Lower leg skin (tissue), 4 donors: ENCODE results near the gene OLIG3. TPM values are rescaled to one million over a fixed set of nuclear protein-coding genes. Genes with fewer than 3 reads are reported as not detected.

Experiments
- DNase-seq, 2 donors: peaks; one replicate each; pipeline ENCODE4 v3.0.0-alpha.2; 2019; ENCODE audit warnings: low spot score in 2 of 2
- H3K4me3 ChIP-seq: fragments of 200-600 bp; sonication (generic); 2 replicates; pipeline ENCODE4 v1.5.1; 2017; ENCODE audit warnings: mild to moderate bottlenecking, low read depth; ENCODE audit not compliant: poor library complexity, severe bottlenecking
- CTCF ChIP-seq, 3 donors: fragments of 450-650 bp; IDR thresholded peaks; one replicate each; pipeline ENCODE4 v1.5.1; 2016; ENCODE audit warnings: antibody characterized with exemption in 3 of 3, mild to moderate bottlenecking in 3 of 3, moderate library complexity in 2 of 3
- POLR2A ChIP-seq, 2 donors: fragments of 450-650 bp; IDR thresholded peaks; one replicate each; pipeline ENCODE4 v1.6.1; 2016 to 2017; ENCODE audit warnings: antibody characterized with exemption in 2 of 2, mild to moderate bottlenecking in 1 of 2, moderate library complexity in 1 of 2
- WGBS, 2 donors: methylation state at CpG; one replicate each; pipeline ENCODE4 v1.1.5; 2018; 5-methylcytosine and 5-hydroxymethylcytosine counted together
- intact Hi-C: fragments of 100-400 bp; cut with DNase I; formaldehyde crosslinking; loops from one replicate; pipeline ENCODE4 v1.15.0; 2023; ENCODE audit warnings: low total_unique reads
- total RNA-seq, 4 donors: library from RNA; depleted of rRNA; stranded (reverse); fragments of >200 nt; gene quantifications; one replicate each; pipeline ENCODE4 v1.1.0, GENCODE V29; 2016

OLIG3 gene
- total RNA-seq, 4 donors from 2014 or later = 0.10 TPM; not detected in 3

DNA sequence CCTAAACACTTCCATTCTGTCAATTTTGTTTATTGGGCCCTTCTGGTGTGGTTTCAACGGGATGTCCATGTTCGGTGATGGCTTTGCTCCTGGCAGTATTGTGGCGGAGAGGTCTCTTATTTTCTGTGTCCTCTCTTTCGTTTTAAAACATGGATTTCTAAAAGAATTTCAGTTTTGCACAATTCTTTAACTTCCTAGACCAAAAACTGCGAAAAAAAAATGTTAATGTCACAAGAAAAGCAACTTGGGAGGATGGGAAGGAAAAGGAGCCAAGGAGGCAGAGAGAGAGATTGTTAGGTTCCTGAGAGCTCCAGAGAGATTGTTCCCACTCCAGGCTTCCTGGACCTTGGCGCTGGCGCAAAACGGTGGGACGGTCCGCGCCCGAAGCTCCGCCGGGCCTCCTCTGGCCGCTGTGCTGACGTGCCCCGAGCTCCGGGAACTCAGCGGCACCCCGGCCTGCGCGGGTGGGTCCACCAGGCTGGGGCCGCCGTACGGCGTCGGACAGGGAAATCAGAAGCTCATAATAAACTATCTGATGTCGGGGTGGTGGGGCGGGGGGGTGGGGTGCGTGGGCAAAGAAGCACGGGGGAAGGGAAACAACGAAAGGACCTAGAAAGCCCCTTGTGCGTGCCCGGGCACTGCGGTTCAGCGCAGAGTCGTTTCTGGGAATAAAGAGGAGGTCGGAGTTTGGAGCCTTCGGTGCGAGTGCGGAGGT is 951 bp upstream of the OLIG3 start:
- WGBS, 2 donors = 8 to 12% methylated on average over 40 to 41 of the region's 41 CpGs
- no peak for DNase-seq
- intact Hi-C loops = no loop called here
- TF ChIP-seq CTCF (IDR thresholded peaks at IDR 0.05) (no peak), POLR2A (IDR thresholded peaks at IDR 0.05) (no peak)
- H3K4me3 ChIP-seq = no peak overlapping the region

DNA sequence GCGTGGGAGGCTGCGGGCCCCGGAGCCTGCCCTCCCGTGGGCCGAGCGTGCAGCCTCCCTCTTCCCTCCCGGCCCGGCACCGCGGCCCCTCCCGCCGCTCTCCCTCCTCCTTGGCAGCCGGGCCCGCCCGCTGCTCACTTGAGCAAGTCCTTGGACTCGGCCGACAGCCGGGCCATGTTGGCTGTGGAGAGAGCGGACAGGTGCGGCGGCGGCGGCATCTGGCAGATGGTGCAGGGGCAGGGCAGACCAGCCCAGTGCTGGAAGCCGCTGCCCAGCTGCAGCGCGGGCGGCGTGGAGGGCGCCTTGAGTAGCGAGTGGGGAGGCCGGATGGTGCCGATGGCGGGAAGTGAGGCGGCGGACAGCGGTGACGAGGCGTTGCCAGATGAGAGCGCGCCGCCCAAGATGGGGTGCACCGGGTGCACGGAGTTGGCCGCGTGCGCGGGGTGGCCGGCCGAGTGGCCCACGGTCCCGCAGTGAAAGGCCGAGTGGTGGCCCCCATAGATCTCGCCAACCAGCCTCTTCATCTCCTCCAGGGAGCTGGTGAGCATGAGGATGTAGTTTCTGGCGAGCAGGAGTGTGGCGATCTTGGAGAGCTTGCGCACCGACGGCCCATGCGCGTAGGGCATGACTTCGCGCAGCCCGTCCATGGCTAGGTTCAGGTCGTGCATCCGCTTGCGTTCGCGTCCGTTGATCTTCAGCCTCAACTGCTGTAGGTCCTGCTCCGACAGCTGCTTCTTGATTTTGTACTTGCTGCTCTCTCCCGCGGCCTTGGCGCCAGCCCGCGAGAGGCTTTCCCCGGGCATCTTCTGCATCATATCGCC is 766 bp downstream of the OLIG3 start:
- no peak overlapping the region for H3K4me3 ChIP-seq
- WGBS, 2 donors = 4 to 5% methylated on average over 46 to 63 of the region's 77 CpGs
- intact Hi-C loops = no loop called here
- TF ChIP-seq POLR2A (IDR thresholded peaks at IDR 0.05) (no peak), CTCF (IDR thresholded peaks at IDR 0.05) (no peak)
- DNase-seq = no peak

- intact Hi-C loops = no loop called here
- TF ChIP-seq CTCF (IDR thresholded peaks at IDR 0.05) = no peak
- TF ChIP-seq POLR2A (IDR thresholded peaks at IDR 0.05) = no peak
- no peak for DNase-seq
- 32 to 34% methylated on average over 29 of the region's 29 CpGs for WGBS, 2 donors
- H3K4me3 ChIP-seq = no peak overlapping the region
These were observed 1.6 kb downstream of the OLIG3 start for GRCh38 chr6:137492289-137493217.

GRCh38 chr6:137491478-137491877 is 2.7 kb downstream of the OLIG3 start:
- no peak overlapping the region for H3K4me3 ChIP-seq
- intact Hi-C loops = no loop called here
- TF ChIP-seq CTCF (IDR thresholded peaks at IDR 0.05) = no peak
- no peak for TF ChIP-seq POLR2A (IDR thresholded peaks at IDR 0.05)
- WGBS, 2 donors = 69 to 70% methylated on average over 6 of the region's 6 CpGs
- DNase-seq = no peak

DNA sequence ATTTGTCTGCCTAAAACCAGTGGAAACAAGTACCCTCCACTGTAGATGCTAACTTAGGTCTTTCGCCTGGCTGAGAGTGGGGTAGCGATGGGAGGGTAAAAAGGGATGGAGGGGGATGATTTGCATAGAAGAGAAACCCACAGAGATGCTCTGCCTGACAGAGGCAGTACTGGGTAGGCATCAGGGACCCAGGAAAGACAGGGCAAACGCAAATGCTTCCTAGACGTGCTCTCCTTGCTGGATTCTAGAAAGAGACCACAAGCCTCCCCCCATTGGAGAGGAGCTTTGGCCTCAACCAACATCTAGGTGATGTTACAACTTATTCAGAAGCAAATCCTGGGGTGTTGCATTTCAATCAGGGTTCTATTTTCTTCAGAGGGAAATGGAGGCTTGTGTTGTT is 3.2 kb downstream of the OLIG3 start:
- DNase-seq = no peak
- 78 to 81% methylated on average over 4 of the region's 4 CpGs for WGBS, 2 donors
- no peak overlapping the region for H3K4me3 ChIP-seq
- intact Hi-C loops = no loop called here
- TF ChIP-seq POLR2A (IDR thresholded peaks at IDR 0.05) (no peak), CTCF (IDR thresholded peaks at IDR 0.05) (no peak)
